H1 (cell line): ENCODE results near the gene TTC34. TPM values are rescaled to one million over a fixed set of nuclear protein-coding genes. Genes with fewer than 3 reads are reported as not detected.

Source experiments
- CTCF ChIA-PET: fragments of 300-600 bp; sonication (Branson Sonifier 250); formaldehyde crosslinking; loops from one replicate; lab custom pipeline; 2021; ENCODE audit not compliant: partially characterized antibody; lab: Charles Lee
- POLR2A ChIA-PET: fragments of 300-600 bp; sonication (Branson Sonifier 250); formaldehyde crosslinking; loops from one replicate; lab custom pipeline; 2021; ENCODE audit warnings: inconsistent platforms; ENCODE audit not compliant: partially characterized antibody; lab: Charles Lee
- DNase-seq, 2 experiments: peaks; one replicate each; pipeline versions ENCODE4 v3.0.0 to v3.0.0-alpha.2; 2010 to 2022; ENCODE audit warnings: low spot score in 2 of 2, low read depth in 1 of 2, mixed read lengths in 1 of 2
- FAIRE-seq: peaks from 2 replicates; lab custom pipeline; 2011; peaks lifted over from hg19 to GRCh38; lab: Jason Lieb, UNC
- H2AFZ ChIP-seq: 2 replicates; pipeline ENCODE4 v1.8.1; 2012; ENCODE audit warnings: low read length, inconsistent platforms
- H2AK5ac ChIP-seq: 2 replicates; pipeline ENCODE4 v1.6.1; 2013; ENCODE audit warnings: low read depth, low read length
- H2BK120ac ChIP-seq: replicated peaks from 2 replicates; pipeline ENCODE3; 2013; ENCODE audit warnings: low read depth, low read length, inconsistent platforms
- H2BK12ac ChIP-seq: 2 replicates; pipeline ENCODE4 v1.6.1; 2013; ENCODE audit warnings: low read depth, low read length
- H2BK15ac ChIP-seq: 2 replicates; pipeline ENCODE4 v1.6.1; 2013; ENCODE audit warnings: low read length
- H2BK20ac ChIP-seq: 2 replicates; pipeline ENCODE4 v1.6.1; 2013; ENCODE audit warnings: low read length
- H2BK5ac ChIP-seq: 2 replicates; pipeline ENCODE4 v1.6.1; 2013; ENCODE audit warnings: low read depth, low read length
- H3K14ac ChIP-seq: 2 replicates; pipeline ENCODE4 v1.6.1; 2013; ENCODE audit warnings: inconsistent platforms; ENCODE audit not compliant: insufficient read length
- H3K18ac ChIP-seq: 2 replicates; pipeline ENCODE4 v1.6.1; 2013; ENCODE audit warnings: low read length; ENCODE audit errors: extremely low read depth
- H3K23ac ChIP-seq: 2 replicates; pipeline ENCODE4 v1.6.1; 2013; ENCODE audit warnings: inconsistent platforms; ENCODE audit not compliant: insufficient read length
- H3K23me2 ChIP-seq: 2 replicates; pipeline ENCODE4 v1.6.1; 2013; ENCODE audit warnings: low read depth, low read length
- H3K27ac ChIP-seq: 2 replicates; pipeline ENCODE4 v1.6.1; 2011; ENCODE audit warnings: low read depth, low read length, inconsistent platforms
- H3K27me3 ChIP-seq, 4 experiments: replicated peaks in 1 of 4; 1 replicate in 1 of 4; 2 replicates in 3 of 4; pipeline versions ENCODE4 v1.6.1 to v1.8.1; 2011 to 2013; ENCODE audit warnings: low read length in 3 of 4, mild to moderate bottlenecking in 3 of 4, inconsistent platforms in 2 of 4, mixed read lengths in 2 of 4, moderate library complexity in 1 of 4; ENCODE audit not compliant: control insufficient read depth in 3 of 4, insufficient read depth in 3 of 4; ENCODE audit errors: extremely low read depth in 1 of 4
- H3K36me3 ChIP-seq, 4 experiments: 2 replicates each; pipeline versions ENCODE4 v1.6.1 to v1.8.1; 2011 to 2013; ENCODE audit warnings: mild to moderate bottlenecking in 4 of 4, low read length in 3 of 4, moderate library complexity in 2 of 4, control low read depth in 1 of 4, inconsistent platforms in 1 of 4; ENCODE audit not compliant: insufficient read depth in 4 of 4, control insufficient read depth in 2 of 4
- H3K4ac ChIP-seq: replicated peaks from 2 replicates; pipeline ENCODE3; 2013; ENCODE audit warnings: low read length, low read depth, mixed read lengths, inconsistent platforms; ENCODE audit not compliant: insufficient read length
- H3K4me1 ChIP-seq, 4 experiments: replicated peaks in 1 of 4; 1 replicate in 1 of 4; 2 replicates in 3 of 4; pipeline versions ENCODE4 v1.6.1 to v1.8.1; 2011 to 2013; ENCODE audit warnings: low read length in 3 of 4, inconsistent platforms in 2 of 4, mixed read lengths in 1 of 4; ENCODE audit not compliant: insufficient read depth in 4 of 4, control insufficient read depth in 3 of 4
- H3K4me2 ChIP-seq, 2 experiments: 2 replicates each; pipeline versions ENCODE4 v1.6.1 to v1.8.1; 2011 to 2013; ENCODE audit warnings: low read depth in 2 of 2, low read length in 2 of 2, control low read depth in 1 of 2, inconsistent platforms in 1 of 2, mild to moderate bottlenecking in 1 of 2; ENCODE audit not compliant: insufficient read depth in 1 of 2
- H3K4me3 ChIP-seq, 4 experiments: fragments of 200-600, 300-600 bp in 1 of 4; sonication (generic), shearing (Covaris generic), sonication (Bioruptor Twin) in 1 of 4; 2 replicates each; pipeline versions ENCODE4 v1.5.1 to v1.8.1; 2011 to 2016; ENCODE audit warnings: low read length in 4 of 4, low read depth in 3 of 4, control low read depth in 2 of 4, inconsistent platforms in 2 of 4, mild to moderate bottlenecking in 2 of 4, mixed read lengths in 1 of 4, moderate library complexity in 1 of 4; ENCODE audit not compliant: insufficient read depth in 2 of 4; ENCODE audit errors: extremely low read depth in 1 of 4
- H3K56ac ChIP-seq: replicated peaks from 2 replicates; pipeline ENCODE3; 2013; ENCODE audit warnings: low read depth, mild to moderate bottlenecking, mixed read lengths, low read length, inconsistent platforms; ENCODE audit not compliant: insufficient read length
- H3K79me1 ChIP-seq: 2 replicates; pipeline ENCODE4 v1.6.1; 2013; ENCODE audit warnings: low read depth, low read length, control low read depth
- H3K79me2 ChIP-seq, 2 experiments: 2 replicates each; pipeline versions ENCODE4 v1.6.1 to v1.8.1; 2012 to 2013; ENCODE audit warnings: low read length in 2 of 2, mild to moderate bottlenecking in 2 of 2, inconsistent platforms in 1 of 2; ENCODE audit not compliant: insufficient read depth in 2 of 2, control insufficient read depth in 1 of 2
- H3K9ac ChIP-seq, 4 experiments: replicated peaks in 1 of 4; 1 replicate in 1 of 4; 2 replicates in 3 of 4; pipeline versions ENCODE4 v1.6.1 to v1.8.1; 2011 to 2013; ENCODE audit warnings: low read depth in 3 of 4, low read length in 3 of 4, control low read depth in 2 of 4, mild to moderate bottlenecking in 2 of 4, moderate library complexity in 2 of 4, inconsistent platforms in 1 of 4; ENCODE audit errors: extremely low read depth in 1 of 4
- H3K9me3 ChIP-seq, 2 experiments: 2 replicates each; pipeline versions ENCODE4 v1.6.1 to v1.8.1; 2012 to 2013; ENCODE audit warnings: mild to moderate bottlenecking in 2 of 2, moderate library complexity in 2 of 2, control low read depth in 1 of 2, inconsistent platforms in 1 of 2, low read depth in 1 of 2, low read length in 1 of 2, mixed read lengths in 1 of 2; ENCODE audit not compliant: insufficient read depth in 2 of 2
- H4K20me1 ChIP-seq, 2 experiments: replicated peaks in 1 of 2; 2 replicates each; pipeline versions ENCODE3 to v1.8.1; 2011 to 2013; ENCODE audit warnings: inconsistent platforms in 2 of 2, low read length in 2 of 2, mild to moderate bottlenecking in 1 of 2; ENCODE audit not compliant: insufficient read depth in 2 of 2, control insufficient read depth in 1 of 2
- H4K5ac ChIP-seq: 2 replicates; pipeline ENCODE4 v1.6.1; 2013; ENCODE audit warnings: low read length, low read depth, mixed read lengths, inconsistent platforms; ENCODE audit not compliant: insufficient read length
- H4K8ac ChIP-seq: 2 replicates; pipeline ENCODE4 v1.8.0; 2013; ENCODE audit warnings: mild to moderate bottlenecking, moderate library complexity, low read length, inconsistent platforms; ENCODE audit not compliant: insufficient read depth; ENCODE audit errors: extremely low read depth
- H4K91ac ChIP-seq: replicated peaks from 2 replicates; pipeline ENCODE3; 2013; ENCODE audit warnings: low read length, mixed read lengths, inconsistent platforms; ENCODE audit not compliant: insufficient read length
- ATF2 ChIP-seq: IDR thresholded peaks from 2 replicates; pipeline ENCODE4 v1.6.1; 2012; ENCODE audit warnings: low read length, inconsistent platforms
- BRCA1 ChIP-seq: IDR thresholded peaks from 2 replicates; pipeline ENCODE4 v1.6.1; 2012; ENCODE audit warnings: low read depth, low read length, improper control_type of control experiment
- CEBPB ChIP-seq: IDR thresholded peaks from 2 replicates; pipeline ENCODE4 v1.6.1; 2012; ENCODE audit warnings: low read depth, low read length
- EGR1 ChIP-seq: IDR thresholded peaks from 2 replicates; pipeline ENCODE4 v1.6.1; 2011; ENCODE audit warnings: low read depth, low read length, borderline replicate concordance
- EP300 ChIP-seq, 2 experiments: IDR thresholded peaks; 1 replicate in 1 of 2; 2 replicates in 1 of 2; pipeline ENCODE4 v1.6.1; 2011 to 2012; ENCODE audit warnings: low read depth in 2 of 2, low read length in 2 of 2, mild to moderate bottlenecking in 2 of 2, borderline replicate concordance in 1 of 2, inconsistent platforms in 1 of 2, moderate library complexity in 1 of 2
- HDAC6 ChIP-seq: IDR thresholded peaks from one replicate; pipeline ENCODE4 v1.7.1; 2012; ENCODE audit warnings: low read depth, mild to moderate bottlenecking, inconsistent platforms, low read length, moderate library complexity
- MAFK ChIP-seq: IDR thresholded peaks from 2 replicates; pipeline ENCODE4 v1.6.1; 2012; ENCODE audit warnings: low read depth, mild to moderate bottlenecking, improper control_type of control experiment, low read length
- NRF1 ChIP-seq: IDR thresholded peaks from 2 replicates; pipeline ENCODE4 v1.6.1; 2011; ENCODE audit warnings: mild to moderate bottlenecking, low read depth, low read length, improper control_type of control experiment
- RFX5 ChIP-seq: IDR thresholded peaks from 2 replicates; pipeline ENCODE4 v1.6.1; 2011; ENCODE audit warnings: low read depth, low read length, improper control_type of control experiment, borderline replicate concordance
- SIN3A ChIP-seq, 2 experiments: IDR thresholded peaks in 1 of 2; conservative IDR thresholded peaks in 1 of 2; 2 replicates each; pipeline ENCODE4 v1.6.1; 2011 to 2012; ENCODE audit warnings: low read length in 2 of 2, improper control_type of control experiment in 1 of 2, low read depth in 1 of 2, mild to moderate bottlenecking in 1 of 2
- SIX5 ChIP-seq: IDR thresholded peaks from 2 replicates; pipeline ENCODE4 v1.6.1; 2011; ENCODE audit warnings: mild to moderate bottlenecking, low read depth, low read length
- SP1 ChIP-seq: IDR thresholded peaks from 2 replicates; pipeline ENCODE4 v1.6.1; 2011; ENCODE audit warnings: low read depth, low read length
- ZNF274 ChIP-seq: IDR thresholded peaks from 2 replicates; pipeline ENCODE4 v1.7.0; 2012; ENCODE audit warnings: low read length, borderline replicate concordance; ENCODE audit errors: extremely low read depth
- WGBS, 2 experiments: shearing (Covaris generic) in 1 of 2; methylation state at CpG; one replicate each; pipeline versions ENCODE4 v1.1.6 to v1.1.7; 2013 to 2015; ENCODE audit warnings: low lambda C conversion rate in 2 of 2, mixed read lengths in 2 of 2, inconsistent platforms in 1 of 2, low coverage in 1 of 2, missing lambda C conversion rate in 1 of 2; ENCODE audit not compliant: insufficient replicate concordance in 2 of 2, insufficient coverage in 1 of 2, insufficient read length in 1 of 2; ENCODE audit errors: extremely low coverage in 1 of 2, missing lambda C conversion rate in 1 of 2; 5-methylcytosine and 5-hydroxymethylcytosine counted together
- polyA plus RNA-seq, 7 experiments: library from polyadenylated mRNA; depleted of rRNA in 3 of 7; stranded (reverse) in 5 of 7; unstranded in 2 of 7; fragments of >200 nt in 5 of 7; fragments of 200-250 nt in 2 of 7; gene quantifications; 1 replicate in 5 of 7; 2 replicates in 1 of 7; 4 replicates in 1 of 7; pipeline versions ENCODE4 v1.2.1 to v1.2.3, GENCODE V29; 2011 to 2013; ENCODE audit warnings: missing spikeins in 2 of 7, mixed read lengths in 2 of 7
- total RNA-seq: library from RNA; stranded (reverse); fragmentation: NEBNext Ultra II Directional; extraction: Animal tissue kit (Norgen Biotek cat#: 25700); gene quantifications from 2 replicates; pipeline ENCODE4 v1.2.1, GENCODE V29; 2021

Gene TTC34
- total and polyA plus RNA-seq, 2 of the 8 experiments (the other 6 are each of a cell fraction or from before 2014, with no cell fraction given): 0.23 to 0.50 TPM

- H3K27ac ChIP-seq: no peak overlapping the region
- no peak overlapping the region for H3K4me3 ChIP-seq
- no peak overlapping the region for H3K4ac ChIP-seq
- no peak overlapping the region for H2BK120ac ChIP-seq
- H2AK5ac ChIP-seq: no peak overlapping the region
- H2BK15ac ChIP-seq: no peak overlapping the region
- no peak overlapping the region for H2BK12ac ChIP-seq
- H2AFZ ChIP-seq: no peak overlapping the region
- H3K23me2 ChIP-seq: no peaks in the 10 kb centered on the region
- no peak overlapping the region for H3K14ac ChIP-seq
- 84% methylated on average over 7 of the region's 7 CpGs; no CpG with 5 or more reads in 1 of the 2 experiments for WGBS, 2 experiments
- no peak overlapping the region for H4K5ac ChIP-seq
- H3K27me3 ChIP-seq: no peaks in the 10 kb centered on the region
- ChIA-PET CTCF (no interaction called here), POLR2A (no interaction called here)
- DNase-seq: no peak
- H3K56ac ChIP-seq: no peak overlapping the region
- H3K9me3 ChIP-seq: peaks cover 72 to 96% of the 10 kb centered on the region in 2 experiments
- H3K4me1 ChIP-seq: no peaks in the 10 kb centered on the region
- peaks cover 0 to 3% (median 0%) of the 10 kb centered on the region in 4 experiments; a peak in 1 of 8 replicates for H3K36me3 ChIP-seq
- no peak overlapping the region for H3K4me2 ChIP-seq
- H3K23ac ChIP-seq: no peak overlapping the region
- H4K91ac ChIP-seq: no peak overlapping the region
- no peak overlapping the region for H4K8ac ChIP-seq
- H4K20me1 ChIP-seq: no peaks in the 10 kb centered on the region
- no peak for FAIRE-seq
- H2BK5ac ChIP-seq: no peak overlapping the region
- no peak for TF ChIP-seq EGR1
- no peak for TF ChIP-seq RFX5
- no peak for TF ChIP-seq BRCA1
- no peak for TF ChIP-seq HDAC6
- no peak for TF ChIP-seq EP300 (IDR thresholded peaks at IDR 0.05; ENCODE audit: borderline replicate concordance in 1 of 2, low read depth in 2 of 2, low read length in 2 of 2)
- TF ChIP-seq ZNF274: no peak
- no peak for TF ChIP-seq SP1
- no peak for TF ChIP-seq NRF1
- TF ChIP-seq SIN3A (conservative IDR thresholded peaks at IDR 0.05 in 1 of 2, IDR thresholded peaks at IDR 0.05 in 1 of 2; ENCODE audit: low read depth in 1 of 2, low read length in 2 of 2): no peak
- TF ChIP-seq CEBPB: no peak
- no peak for TF ChIP-seq MAFK
- TF ChIP-seq ATF2: no peak
- no peak for TF ChIP-seq SIX5
- H3K79me1 ChIP-seq: no peaks in the 10 kb centered on the region
- no peak overlapping the region for H2BK20ac ChIP-seq
- no peak overlapping the region for H3K9ac ChIP-seq
- H3K18ac ChIP-seq: no peak overlapping the region
- H3K79me2 ChIP-seq: no peaks in the 10 kb centered on the region
Observed at GRCh38 chr1:2812136-2812535, 10.6 kb upstream of the TTC34 start.
